Astrocyte (in vitro differentiated cells and primary cell): Measurements from ENCODE around the gene IDH2. TPM values are rescaled to one million over a fixed set of nuclear protein-coding genes. Genes with fewer than 3 reads are reported as not detected.

ENCODE experiments used
- DNase-seq: peaks from one replicate; pipeline ENCODE4 v3.0.0-alpha.2; 2010; ENCODE audit warnings: low read depth
- FAIRE-seq: peaks from 2 replicates; lab custom pipeline; 2011; peaks lifted over from hg19 to GRCh38; lab: Jason Lieb, UNC
- H2AFZ ChIP-seq: 2 replicates; pipeline ENCODE4 v1.6.0; 2012; ENCODE audit warnings: low read depth, low read length, inconsistent platforms
- H3K27ac ChIP-seq: 2 replicates; pipeline ENCODE4 v1.5.1; 2011; ENCODE audit warnings: low read depth, low read length, inconsistent platforms
- H3K27me3 ChIP-seq: 2 replicates; pipeline ENCODE4 v1.6.0; 2011; ENCODE audit warnings: low read length, inconsistent platforms; ENCODE audit not compliant: insufficient read depth
- H3K36me3 ChIP-seq: 2 replicates; pipeline ENCODE4 v1.5.1; 2011; ENCODE audit warnings: low read length, inconsistent platforms; ENCODE audit not compliant: insufficient read depth
- H3K4me1 ChIP-seq: 2 replicates; pipeline ENCODE4 v1.5.1; 2011; ENCODE audit warnings: low read length, inconsistent platforms; ENCODE audit not compliant: insufficient read depth
- H3K4me2 ChIP-seq: 2 replicates; pipeline ENCODE4 v1.6.0; 2012; ENCODE audit warnings: low read length, inconsistent platforms
- H3K4me3 ChIP-seq: 2 replicates; pipeline ENCODE4 v1.5.1; 2011; ENCODE audit warnings: low read depth, mild to moderate bottlenecking, low read length, inconsistent platforms; ENCODE audit not compliant: insufficient read depth
- H3K79me2 ChIP-seq: 2 replicates; pipeline ENCODE4 v1.6.0; 2012; ENCODE audit warnings: mild to moderate bottlenecking, low read length, inconsistent platforms; ENCODE audit not compliant: insufficient read depth
- H3K9ac ChIP-seq: 2 replicates; pipeline ENCODE4 v1.6.0; 2012; ENCODE audit warnings: mild to moderate bottlenecking, low read length, inconsistent platforms
- H3K9me3 ChIP-seq: 2 replicates; pipeline ENCODE4 v1.5.1; 2012; ENCODE audit warnings: low read depth, mild to moderate bottlenecking, low read length, inconsistent platforms; ENCODE audit not compliant: insufficient read depth
- H4K20me1 ChIP-seq: 2 replicates; pipeline ENCODE4 v1.6.0; 2012; ENCODE audit warnings: low read length, inconsistent platforms; ENCODE audit not compliant: insufficient read depth
- H3K27ac Mint-ChIP-seq: one replicate; pipeline ENCODE4 v1.8.0; 2021; ENCODE audit warnings: mild to moderate bottlenecking, mixed read lengths; ENCODE audit not compliant: unreplicated experiment
- H3K27me3 Mint-ChIP-seq: one replicate; pipeline ENCODE4 v1.8.0; 2021; ENCODE audit warnings: low read depth, mixed read lengths; ENCODE audit not compliant: unreplicated experiment
- H3K36me3 Mint-ChIP-seq: one replicate; pipeline ENCODE4 v1.8.0; 2021; ENCODE audit warnings: low read depth, mixed read lengths; ENCODE audit not compliant: unreplicated experiment
- H3K4me1 Mint-ChIP-seq: one replicate; pipeline ENCODE4 v1.8.0; 2021; ENCODE audit warnings: low read depth, mixed read lengths; ENCODE audit not compliant: unreplicated experiment
- H3K4me3 Mint-ChIP-seq: one replicate; pipeline ENCODE4 v1.8.0; 2021; ENCODE audit warnings: mild to moderate bottlenecking, moderate library complexity, mixed read lengths; ENCODE audit not compliant: unreplicated experiment
- H3K9me3 Mint-ChIP-seq: one replicate; pipeline ENCODE4 v1.8.0; 2021; ENCODE audit warnings: mild to moderate bottlenecking, mixed read lengths; ENCODE audit not compliant: unreplicated experiment
- EZH2 ChIP-seq: IDR thresholded peaks from 2 replicates; pipeline ENCODE4 v1.6.1; 2012; ENCODE audit warnings: mild to moderate bottlenecking, low read length, inconsistent platforms; ENCODE audit not compliant: insufficient read depth
- total RNA-seq: library from RNA; stranded (reverse); gene quantifications from 2 replicates; pipeline ENCODE4 v1.2.1, GENCODE V29; 2021
- TF ChIP-seq, protein P1 (sequence below): IDR thresholded peaks from 2 replicates; pipeline ENCODE4 v1.5.1; 2011; ENCODE audit warnings: low read depth, mild to moderate bottlenecking, inconsistent platforms, low read length, moderate library complexity; ENCODE audit not compliant: insufficient read depth

Gene IDH2
- total RNA-seq, 1 donor from 2014 or later: 76.6 TPM

- Histone ChIP-seq H3K9me3 (no peaks in the 10 kb centered on the region), H4K20me1 (peaks cover 56% of the 10 kb centered on the region), H3K9ac (no peak overlapping the region), H3K27ac (no peak overlapping the region), H3K4me3 (no peak overlapping the region), H3K27me3 (no peaks in the 10 kb centered on the region), H3K4me2 (no peak overlapping the region), H3K36me3 (no peaks in the 10 kb centered on the region), H3K79me2 (peaks cover 32% of the 10 kb centered on the region), H2AFZ (no peak overlapping the region), H3K4me1 (no peaks in the 10 kb centered on the region)
- Mint-ChIP-seq H3K27me3 (no peaks in the 10 kb centered on the region), H3K36me3 (peaks cover 4% of the 10 kb centered on the region), H3K4me1 (peaks cover 12% of the 10 kb centered on the region), H3K27ac (no peak overlapping the region), H3K4me3 (no peak overlapping the region), H3K9me3 (peaks cover 1% of the 10 kb centered on the region)
- FAIRE-seq: no peak
- TF ChIP-seq, protein P1, sequence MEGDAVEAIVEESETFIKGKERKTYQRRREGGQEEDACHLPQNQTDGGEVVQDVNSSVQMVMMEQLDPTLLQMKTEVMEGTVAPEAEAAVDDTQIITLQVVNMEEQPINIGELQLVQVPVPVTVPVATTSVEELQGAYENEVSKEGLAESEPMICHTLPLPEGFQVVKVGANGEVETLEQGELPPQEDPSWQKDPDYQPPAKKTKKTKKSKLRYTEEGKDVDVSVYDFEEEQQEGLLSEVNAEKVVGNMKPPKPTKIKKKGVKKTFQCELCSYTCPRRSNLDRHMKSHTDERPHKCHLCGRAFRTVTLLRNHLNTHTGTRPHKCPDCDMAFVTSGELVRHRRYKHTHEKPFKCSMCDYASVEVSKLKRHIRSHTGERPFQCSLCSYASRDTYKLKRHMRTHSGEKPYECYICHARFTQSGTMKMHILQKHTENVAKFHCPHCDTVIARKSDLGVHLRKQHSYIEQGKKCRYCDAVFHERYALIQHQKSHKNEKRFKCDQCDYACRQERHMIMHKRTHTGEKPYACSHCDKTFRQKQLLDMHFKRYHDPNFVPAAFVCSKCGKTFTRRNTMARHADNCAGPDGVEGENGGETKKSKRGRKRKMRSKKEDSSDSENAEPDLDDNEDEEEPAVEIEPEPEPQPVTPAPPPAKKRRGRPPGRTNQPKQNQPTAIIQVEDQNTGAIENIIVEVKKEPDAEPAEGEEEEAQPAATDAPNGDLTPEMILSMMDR: no peak
- no peak for TF ChIP-seq EZH2
- DNase-seq: no peak
Observed at GRCh38 chr15:90044916-90045371, 57.3 kb downstream of the IDH2 start.

DNA sequence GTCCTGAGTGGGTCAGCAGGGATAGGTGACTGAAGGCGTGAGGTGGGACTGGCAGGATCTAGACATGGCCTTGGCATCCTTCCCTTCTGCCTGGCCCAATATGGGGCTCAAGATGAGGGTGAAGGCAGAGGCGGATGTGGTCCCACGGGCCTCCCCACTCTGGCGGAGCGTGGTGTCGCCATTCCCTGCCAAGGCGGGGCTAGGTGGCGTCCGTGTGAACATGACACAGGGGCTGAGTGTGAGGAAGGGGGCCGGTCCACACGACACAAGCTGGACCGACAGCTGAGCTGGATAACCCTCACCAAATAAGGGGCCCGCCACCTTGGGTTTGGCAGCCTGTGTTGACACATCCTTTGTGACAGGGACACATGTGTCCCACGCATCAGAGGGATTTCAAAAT is 58.1 kb downstream of the IDH2 start:
- TF ChIP-seq, protein P1: no peak
- TF ChIP-seq EZH2: no peak
- H3K79me2 ChIP-seq: peaks cover 37% of the 10 kb centered on the region
- H3K27ac Mint-ChIP-seq: no peak overlapping the region
- H2AFZ ChIP-seq: no peak overlapping the region
- no peak overlapping the region for H3K9ac ChIP-seq
- no peak overlapping the region for H3K27ac ChIP-seq
- no peaks in the 10 kb centered on the region for H3K27me3 ChIP-seq
- FAIRE-seq (no peak), DNase-seq (no peak)
- no peak overlapping the region for H3K4me2 ChIP-seq
- H3K27me3 Mint-ChIP-seq: no peaks in the 10 kb centered on the region
- no peak overlapping the region for H3K4me3 ChIP-seq
- H4K20me1 ChIP-seq: peaks cover 50% of the 10 kb centered on the region
- no peaks in the 10 kb centered on the region for H3K9me3 ChIP-seq
- H3K9me3 Mint-ChIP-seq: no peaks in the 10 kb centered on the region
- H3K4me3 Mint-ChIP-seq: no peak overlapping the region
- no peaks in the 10 kb centered on the region for H3K36me3 ChIP-seq
- no peaks in the 10 kb centered on the region for H3K4me1 ChIP-seq
- H3K4me1 Mint-ChIP-seq: peaks cover 12% of the 10 kb centered on the region
- peaks cover 4% of the 10 kb centered on the region for H3K36me3 Mint-ChIP-seq

- no peak overlapping the region for H3K4me3 Mint-ChIP-seq
- no peaks in the 10 kb centered on the region for H3K27me3 Mint-ChIP-seq
- peaks cover 3% of the 10 kb centered on the region for H3K36me3 Mint-ChIP-seq
- no peak overlapping the region for H3K27ac ChIP-seq
- no peak overlapping the region for H2AFZ ChIP-seq
- H3K27me3 ChIP-seq: no peaks in the 10 kb centered on the region
- H3K9me3 Mint-ChIP-seq: no peaks in the 10 kb centered on the region
- DNase-seq (no peak), FAIRE-seq (no peak)
- no peak overlapping the region for H3K4me3 ChIP-seq
- no peaks in the 10 kb centered on the region for H3K4me1 ChIP-seq
- H3K4me1 Mint-ChIP-seq: peaks cover 13% of the 10 kb centered on the region
- peaks cover 37% of the 10 kb centered on the region for H3K79me2 ChIP-seq
- H3K36me3 ChIP-seq: no peaks in the 10 kb centered on the region
- no peak for TF ChIP-seq EZH2
- TF ChIP-seq, protein P1: no peak
- H3K4me2 ChIP-seq: no peak overlapping the region
- no peak overlapping the region for H3K27ac Mint-ChIP-seq
- H3K9me3 ChIP-seq: no peaks in the 10 kb centered on the region
- H4K20me1 ChIP-seq: peaks cover 46% of the 10 kb centered on the region
- H3K9ac ChIP-seq: no peak overlapping the region
Observed at GRCh38 chr15:90043530-90044010, 58.7 kb downstream of the IDH2 start.
